Smooth muscle cell (in vitro differentiated cells): ENCODE data around the gene NAV1. TPM values are rescaled to one million over a fixed set of nuclear protein-coding genes. Genes with fewer than 3 reads are reported as not detected.

Experiments used
- DNase-seq: peaks from one replicate; lab custom pipeline; 2025; ENCODE audit not compliant: unreplicated experiment; lab: John Stamatoyannopoulos, UW
- H2AFZ ChIP-seq: fragments of 200-600 bp; sonication (generic); 2 replicates; pipeline ENCODE4 v1.6.0; 2016; ENCODE audit warnings: antibody characterized with exemption, low read depth, mild to moderate bottlenecking
- H3F3A ChIP-seq: fragments of 200-600 bp; sonication (generic); 2 replicates; pipeline ENCODE4 v1.6.0; 2017; ENCODE audit warnings: antibody characterized with exemption, low read depth
- H3K27ac ChIP-seq: fragments of 200-600 bp; sonication (generic); 2 replicates; pipeline ENCODE4 v1.5.1; 2016; ENCODE audit warnings: low read depth, mild to moderate bottlenecking
- H3K27me3 ChIP-seq: fragments of 200-600 bp; sonication (generic); 2 replicates; pipeline ENCODE4 v1.6.1; 2016; ENCODE audit warnings: low read depth, mild to moderate bottlenecking
- H3K36me3 ChIP-seq: fragments of 200-600 bp; sonication (generic); 2 replicates; pipeline ENCODE4 v1.5.1; 2016; ENCODE audit warnings: low read depth
- H3K4me1 ChIP-seq: fragments of 200-600 bp; sonication (generic); 2 replicates; pipeline ENCODE4 v1.5.1; 2016; ENCODE audit warnings: low read depth
- H3K4me2 ChIP-seq: fragments of 200-600 bp; sonication (generic); 2 replicates; pipeline ENCODE4 v1.6.0; 2016; ENCODE audit warnings: mild to moderate bottlenecking
- H3K4me3 ChIP-seq: fragments of 200-600 bp; sonication (generic); 2 replicates; pipeline ENCODE4 v1.5.1; 2016; ENCODE audit warnings: mild to moderate bottlenecking
- H3K79me2 ChIP-seq: fragments of 200-600 bp; sonication (generic); 2 replicates; pipeline ENCODE4 v1.6.0; 2016; ENCODE audit warnings: low read depth, mild to moderate bottlenecking
- H3K9ac ChIP-seq: fragments of 200-600 bp; sonication (generic); 2 replicates; pipeline ENCODE4 v1.6.0; 2016; ENCODE audit warnings: low read depth
- H3K9me3 ChIP-seq: fragments of 200-600 bp; sonication (generic); replicated peaks from 2 replicates; pipeline ENCODE4 v1.5.1; 2016; ENCODE audit warnings: low read depth
- H4K20me1 ChIP-seq: fragments of 200-600 bp; sonication (generic); 2 replicates; pipeline ENCODE4 v1.6.0; 2016; ENCODE audit warnings: low read depth
- WGBS: methylation state at CpG from one replicate; pipeline ENCODE4 v1.1.7; 2016; ENCODE audit warnings: low lambda C conversion rate; 5-methylcytosine and 5-hydroxymethylcytosine counted together
- polyA plus RNA-seq: library from polyadenylated mRNA; unstranded; fragments of >200 nt; fragmentation: Nextera tagmentation; extraction: Ambion mirVana; gene quantifications from 2 replicates; pipeline ENCODE4 v1.2.1, GENCODE V29; 2016
- total RNA-seq: library from RNA; depleted of rRNA; stranded (reverse); fragments of >200 nt; gene quantifications from 2 replicates; pipeline ENCODE4 v1.2.3, GENCODE V29; 2014
- TF ChIP-seq, protein P1 (sequence below): fragments of 200-600 bp; sonication (generic); IDR thresholded peaks from 2 replicates; pipeline ENCODE4 v1.5.1; 2017; ENCODE audit warnings: borderline replicate concordance, mild to moderate bottlenecking, antibody characterized with exemption; ENCODE audit not compliant: insufficient read depth, poor library complexity, severe bottlenecking

NAV1 gene
- total and polyA plus RNA-seq, 2 experiments from 2014 or later: 52.3 to 71.1 TPM

DNA sequence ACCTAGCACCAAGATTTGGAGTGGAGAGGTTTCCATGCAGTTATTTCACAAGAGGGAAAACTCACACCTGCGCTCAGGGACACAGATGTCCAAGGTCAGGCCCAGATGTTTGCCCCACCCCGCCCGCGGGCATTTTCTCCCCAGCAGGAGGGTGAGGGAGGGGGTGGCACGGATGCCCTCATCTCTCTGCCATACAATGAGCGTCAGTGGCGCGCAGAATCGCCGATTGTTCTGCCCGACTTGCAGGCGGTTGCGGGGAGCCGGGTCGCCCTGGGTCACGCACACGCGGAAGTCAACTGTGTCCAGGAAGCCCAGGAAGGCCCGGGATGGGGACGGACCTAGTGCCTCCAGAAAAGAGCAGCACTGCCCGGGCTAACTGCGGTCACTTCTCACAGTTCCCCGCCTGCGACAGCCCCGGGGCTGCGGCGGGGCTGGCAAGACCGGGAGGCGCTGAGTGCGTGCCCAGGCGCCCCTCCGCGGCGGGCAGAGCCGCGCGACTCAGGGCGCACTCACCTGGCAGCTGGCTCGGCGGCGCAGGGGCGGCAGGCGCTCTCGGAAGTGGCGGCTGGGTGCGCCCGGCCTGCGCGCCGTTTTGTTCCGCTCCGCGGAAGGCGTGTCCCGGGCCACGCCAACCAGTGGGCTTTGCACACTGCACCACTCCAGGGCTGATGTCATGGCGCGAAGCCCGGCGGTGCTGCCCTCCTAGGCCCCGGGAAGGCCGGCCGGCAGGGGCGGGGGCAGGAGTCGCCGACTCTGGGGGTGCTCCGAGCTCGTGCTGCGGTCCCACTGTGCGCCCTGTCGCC is 32.2 kb upstream of the NAV1 start, which contains the start of gene CSRP1:
CSRP1 (minus strand) TSS at position 567 of the 803 bp plus-strand sequence. CDS start 10,820 bp downstream, outside the sequence.
- 37% methylated on average over 71 of the region's 71 CpGs for WGBS
- no peaks in the 10 kb centered on the region for H3K36me3 ChIP-seq
- peaks cover 37% of the 10 kb centered on the region for H3K4me1 ChIP-seq
- peak within 1 kb of the TSS; percentile 98 for H3K27ac ChIP-seq
- no peak for DNase-seq
- peak within 1 kb of the TSS; percentile 83 for H3K9ac ChIP-seq
- peaks cover 36% of the 10 kb centered on the region for H3K79me2 ChIP-seq
- peak within 1 kb of the TSS; percentile 60 for H3K4me3 ChIP-seq
- H3K4me2 ChIP-seq: peak within 1 kb of the TSS; percentile 81
- H3K9me3 ChIP-seq: no peaks in the 10 kb centered on the region
- peaks cover 43% of the 10 kb centered on the region for H3F3A ChIP-seq
- H2AFZ ChIP-seq: no peak within 1 kb of the TSS
- H3K27me3 ChIP-seq: no peaks in the 10 kb centered on the region
- TF ChIP-seq, protein P1, sequence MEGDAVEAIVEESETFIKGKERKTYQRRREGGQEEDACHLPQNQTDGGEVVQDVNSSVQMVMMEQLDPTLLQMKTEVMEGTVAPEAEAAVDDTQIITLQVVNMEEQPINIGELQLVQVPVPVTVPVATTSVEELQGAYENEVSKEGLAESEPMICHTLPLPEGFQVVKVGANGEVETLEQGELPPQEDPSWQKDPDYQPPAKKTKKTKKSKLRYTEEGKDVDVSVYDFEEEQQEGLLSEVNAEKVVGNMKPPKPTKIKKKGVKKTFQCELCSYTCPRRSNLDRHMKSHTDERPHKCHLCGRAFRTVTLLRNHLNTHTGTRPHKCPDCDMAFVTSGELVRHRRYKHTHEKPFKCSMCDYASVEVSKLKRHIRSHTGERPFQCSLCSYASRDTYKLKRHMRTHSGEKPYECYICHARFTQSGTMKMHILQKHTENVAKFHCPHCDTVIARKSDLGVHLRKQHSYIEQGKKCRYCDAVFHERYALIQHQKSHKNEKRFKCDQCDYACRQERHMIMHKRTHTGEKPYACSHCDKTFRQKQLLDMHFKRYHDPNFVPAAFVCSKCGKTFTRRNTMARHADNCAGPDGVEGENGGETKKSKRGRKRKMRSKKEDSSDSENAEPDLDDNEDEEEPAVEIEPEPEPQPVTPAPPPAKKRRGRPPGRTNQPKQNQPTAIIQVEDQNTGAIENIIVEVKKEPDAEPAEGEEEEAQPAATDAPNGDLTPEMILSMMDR: no peak
- H4K20me1 ChIP-seq: peaks cover 5% of the 10 kb centered on the region

DNA sequence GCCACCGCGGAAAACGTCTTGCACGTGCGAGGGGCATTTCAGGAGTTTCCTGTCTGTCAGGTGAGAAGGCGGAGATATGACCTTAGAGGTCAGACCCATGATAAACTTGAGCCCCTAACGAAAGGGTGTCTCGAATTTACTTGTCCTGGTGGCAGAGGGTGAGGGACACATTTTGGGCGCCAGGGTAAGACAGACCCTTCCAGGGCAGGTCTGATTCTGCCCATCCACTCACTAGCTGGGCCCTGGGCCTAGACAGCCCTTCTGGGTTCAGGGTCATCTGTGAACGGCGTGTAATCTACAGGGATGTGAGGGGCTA is 31.6 kb upstream of the NAV1 start:
- Histone ChIP-seq H3K4me2 (peak overlapping the region; percentile 81), H3K27ac (peak overlapping the region; percentile 98), H4K20me1 (peaks cover 5% of the 10 kb centered on the region), H2AFZ (no peak overlapping the region), H3K4me3 (peak overlapping the region; percentile 60), H3K27me3 (no peaks in the 10 kb centered on the region), H3K36me3 (no peaks in the 10 kb centered on the region), H3K9me3 (no peaks in the 10 kb centered on the region), H3K79me2 (peaks cover 30% of the 10 kb centered on the region), H3F3A (peaks cover 39% of the 10 kb centered on the region), H3K9ac (peak overlapping the region; percentile 83), H3K4me1 (peaks cover 38% of the 10 kb centered on the region)
- WGBS: 65% methylated on average over 10 of the region's 11 CpGs
- DNase-seq: no peak
- TF ChIP-seq, protein P1: no peak

DNA sequence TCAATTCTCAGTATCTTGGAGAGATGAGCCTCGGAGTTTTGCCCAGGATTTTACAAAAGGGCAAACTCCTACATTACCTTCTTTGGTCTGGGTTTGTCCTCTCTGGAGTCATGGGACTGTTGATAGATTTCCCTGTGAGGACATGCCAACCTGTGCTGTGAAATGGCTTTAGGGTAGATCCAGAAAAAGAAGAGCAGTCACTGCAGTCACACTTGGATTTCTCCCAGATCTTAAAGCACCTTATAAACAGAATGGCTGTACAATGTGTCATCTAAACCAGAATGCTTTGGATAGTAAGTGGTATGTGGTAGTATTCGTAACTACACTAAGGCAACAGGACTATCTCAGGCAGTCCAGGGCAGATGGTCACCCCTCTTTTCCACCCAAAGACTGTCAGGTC is 30.1 kb upstream of the NAV1 start:
- no peak overlapping the region for H2AFZ ChIP-seq
- peaks cover 26% of the 10 kb centered on the region for H3K79me2 ChIP-seq
- 42% methylated on average over 2 of the region's 2 CpGs for WGBS
- no peak overlapping the region for H3K4me3 ChIP-seq
- H3K9me3 ChIP-seq: no peaks in the 10 kb centered on the region
- TF ChIP-seq, protein P1: no peak
- H3F3A ChIP-seq: peaks cover 29% of the 10 kb centered on the region
- H3K36me3 ChIP-seq: no peaks in the 10 kb centered on the region
- H3K4me1 ChIP-seq: peaks cover 33% of the 10 kb centered on the region
- peak overlapping the region; percentile 98 for H3K27ac ChIP-seq
- no peaks in the 10 kb centered on the region for H3K27me3 ChIP-seq
- H4K20me1 ChIP-seq: peaks cover 5% of the 10 kb centered on the region
- H3K9ac ChIP-seq: peak overlapping the region; percentile 20
- no peak for DNase-seq
- H3K4me2 ChIP-seq: peak overlapping the region; percentile 49
